ENCODE results near the gene AVPI1.
"Not testable (repeated sequence)": the region's sequence is repeated elsewhere in the genome, so short reads cannot be mapped to it uniquely, and the experiment has no call there.

The AVPI1 gene

DNA sequence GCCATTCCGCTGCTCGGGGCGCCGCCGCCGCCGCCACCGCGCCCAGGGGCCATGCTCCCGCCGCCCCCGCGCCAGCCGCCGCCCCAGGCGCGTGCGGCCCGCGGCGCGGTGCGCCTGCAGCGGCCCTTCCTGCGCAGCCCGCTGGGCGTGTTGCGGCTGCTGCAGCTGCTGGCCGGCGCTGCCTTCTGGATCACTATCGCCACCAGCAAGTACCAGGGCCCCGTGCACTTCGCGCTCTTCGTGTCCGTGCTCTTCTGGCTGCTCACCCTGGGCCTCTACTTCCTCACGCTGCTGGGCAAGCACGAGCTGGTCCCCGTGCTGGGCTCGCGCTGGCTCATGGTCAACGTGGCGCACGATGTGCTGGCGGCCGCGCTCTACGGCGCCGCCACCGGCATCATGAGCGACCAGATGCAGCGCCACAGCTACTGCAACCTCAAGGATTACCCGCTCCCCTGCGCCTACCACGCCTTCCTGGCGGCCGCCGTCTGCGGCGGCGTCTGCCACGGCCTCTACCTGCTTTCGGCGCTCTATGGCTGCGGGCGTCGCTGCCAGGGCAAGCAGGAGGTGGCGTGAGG lies 26.9 kb upstream of the AVPI1 start:
- peak; percentile 78 for DNase-seq
- in situ Hi-C loops (cut with HindIII; ENCODE audit: low pct_ligation_motif_present, low pct_unique_long_range_greater_than_20kb, low sequenced_read_pairs) = no loop called here

DNA sequence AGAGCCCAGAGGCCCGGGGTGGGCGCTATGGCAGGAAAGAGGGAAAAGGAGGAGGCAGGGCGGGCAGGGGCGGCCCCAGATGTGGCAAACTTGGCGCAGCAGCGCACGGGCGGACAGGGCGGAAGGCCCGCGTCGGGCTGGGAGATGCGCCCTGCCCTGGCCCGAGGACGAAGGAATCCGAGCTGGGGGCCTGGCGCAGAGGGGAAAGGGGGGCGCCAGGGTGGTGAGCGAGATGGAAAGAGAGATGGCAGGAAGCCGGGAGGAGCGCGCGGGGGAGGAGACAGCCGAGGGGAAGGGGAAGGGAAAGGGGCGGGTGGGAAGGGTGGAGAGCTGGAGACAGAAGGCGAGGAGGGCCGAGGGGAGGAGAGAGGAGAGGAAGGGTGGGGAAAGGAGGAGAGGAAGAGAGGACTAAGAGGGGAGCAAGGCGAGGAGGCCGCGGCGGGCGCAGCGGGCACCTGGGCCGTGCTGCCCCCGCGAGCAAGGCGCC lies 26.3 kb upstream of the AVPI1 start, which contains the start of gene MARVELD1:
Gene MARVELD1, plus strand, starts transcription at position 392 of the 487 bp plus-strand sequence. CDS start 147 bp downstream, outside the sequence.
- in situ Hi-C loops (cut with HindIII; ENCODE audit: low pct_ligation_motif_present, low pct_unique_long_range_greater_than_20kb, low sequenced_read_pairs) = no loop called here
- peak; percentile 79 for DNase-seq

DNA sequence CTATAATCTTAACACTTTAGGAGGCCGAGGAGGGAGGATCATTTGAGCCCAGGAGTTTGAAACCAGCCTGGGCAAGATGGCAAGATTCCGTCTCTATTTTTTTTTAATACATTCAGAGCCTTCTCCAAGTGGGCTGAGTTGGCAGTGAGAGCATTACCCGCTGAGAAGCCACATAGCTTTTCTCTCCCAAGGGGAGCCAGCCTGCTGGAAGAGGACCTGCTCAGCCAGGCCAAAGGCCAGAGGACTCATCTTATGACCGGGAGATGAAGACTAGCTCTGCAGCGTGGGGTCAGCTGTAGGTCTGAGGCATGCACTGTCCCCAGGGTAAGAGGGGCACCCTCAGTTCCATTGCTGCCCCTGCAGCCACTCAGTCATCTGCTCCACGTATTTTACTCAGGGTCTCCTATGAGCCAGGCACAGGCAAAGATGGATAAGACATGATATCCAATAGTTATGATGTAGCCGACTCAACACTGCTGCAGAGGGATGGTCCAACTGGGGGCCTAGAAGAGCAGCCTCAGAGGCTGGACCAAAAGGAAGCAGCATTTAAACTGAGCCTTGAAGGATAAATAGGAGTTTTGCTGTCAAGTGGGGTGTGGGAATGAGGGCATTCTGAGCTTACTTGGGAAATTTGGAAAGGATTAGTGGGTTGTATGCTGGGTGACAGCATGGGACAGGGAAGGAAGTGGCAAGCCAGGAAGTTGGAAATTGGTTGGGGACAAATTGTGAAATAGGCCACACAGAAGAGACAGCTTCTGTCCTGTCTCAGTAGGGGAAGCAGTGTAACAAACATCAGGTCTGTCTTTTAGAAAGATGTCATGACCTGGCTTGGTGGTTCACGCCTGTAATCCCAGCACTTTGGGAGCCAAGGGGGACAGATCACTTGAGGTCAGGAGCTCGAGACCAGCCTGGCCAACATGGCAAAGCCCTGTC lies 24.9 kb upstream of the AVPI1 start:
- in situ Hi-C loops (cut with HindIII; ENCODE audit: low pct_ligation_motif_present, low pct_unique_long_range_greater_than_20kb, low sequenced_read_pairs) = no loop called here
- DNase-seq = no peak

DNA sequence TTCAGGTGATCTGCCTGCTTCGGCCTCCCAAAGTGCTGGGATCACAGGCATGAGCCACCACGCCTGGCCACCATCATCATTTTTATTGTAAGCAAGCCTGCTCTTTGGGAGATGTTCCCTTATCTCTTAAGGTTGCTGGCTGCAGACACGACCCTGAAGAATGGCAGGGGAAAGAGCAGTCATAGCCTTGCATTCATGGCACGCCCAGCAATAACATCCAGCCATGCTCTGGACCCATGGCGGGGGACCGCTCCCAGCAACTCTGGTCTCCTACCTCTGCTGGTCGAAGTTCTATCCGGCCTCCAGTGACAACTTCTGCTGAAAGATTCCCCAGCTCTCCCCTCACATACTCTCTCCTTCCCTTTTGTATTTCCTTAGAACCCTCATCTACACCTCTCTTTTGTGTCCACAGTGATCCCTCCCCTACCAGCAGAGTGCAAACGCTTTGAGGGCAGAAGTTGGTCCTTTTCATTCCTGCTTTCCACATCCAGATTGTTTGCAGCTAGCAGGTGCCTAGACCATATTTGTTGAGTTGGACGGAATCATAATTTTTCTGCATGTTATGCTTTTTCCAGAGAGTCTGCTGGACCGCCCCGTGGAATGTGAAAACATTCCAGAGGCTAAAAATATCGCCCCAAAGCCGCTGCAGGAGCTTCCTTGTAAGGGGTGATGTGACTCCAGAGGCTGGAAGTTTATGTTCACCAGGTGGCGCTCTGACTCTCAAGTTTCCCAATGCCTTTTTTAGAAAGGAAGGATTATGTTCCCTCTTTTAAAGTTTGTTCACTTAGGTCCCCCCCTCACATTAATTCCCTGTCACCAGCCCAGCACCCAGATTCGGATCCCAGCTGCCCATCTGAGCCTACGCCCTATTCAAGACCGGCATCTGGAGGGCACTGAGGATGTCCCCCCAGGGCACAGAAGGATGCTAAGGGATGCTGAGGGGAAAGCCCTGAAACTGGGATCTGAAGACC lies 22.2 kb upstream of the AVPI1 start:
- DNase-seq = peak; percentile 73
- in situ Hi-C loops (cut with HindIII; ENCODE audit: low pct_ligation_motif_present, low pct_unique_long_range_greater_than_20kb, low sequenced_read_pairs) = no loop called here

DNA sequence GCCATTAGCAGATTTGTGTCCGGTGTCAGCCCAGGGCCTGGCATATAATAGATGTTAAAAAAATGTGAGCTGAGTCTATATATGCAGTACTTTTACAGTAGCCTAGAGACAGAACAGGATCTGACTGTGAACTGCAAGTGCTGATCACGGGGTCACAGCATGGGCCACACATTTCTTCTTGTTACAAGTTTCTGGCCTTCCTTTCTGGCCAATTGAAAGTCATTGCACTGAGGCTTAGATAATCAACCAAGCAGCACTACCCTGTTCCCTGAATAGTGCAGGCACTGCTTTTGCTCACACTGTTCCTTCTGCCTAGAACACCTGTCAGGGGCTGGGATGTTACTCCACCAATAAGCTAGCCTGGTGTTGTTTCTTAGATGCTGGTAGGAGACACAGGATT lies 21.1 kb upstream of the AVPI1 start:
- no peak for DNase-seq
- in situ Hi-C loops (cut with HindIII; ENCODE audit: low pct_ligation_motif_present, low pct_unique_long_range_greater_than_20kb, low sequenced_read_pairs) = no loop called here

DNA sequence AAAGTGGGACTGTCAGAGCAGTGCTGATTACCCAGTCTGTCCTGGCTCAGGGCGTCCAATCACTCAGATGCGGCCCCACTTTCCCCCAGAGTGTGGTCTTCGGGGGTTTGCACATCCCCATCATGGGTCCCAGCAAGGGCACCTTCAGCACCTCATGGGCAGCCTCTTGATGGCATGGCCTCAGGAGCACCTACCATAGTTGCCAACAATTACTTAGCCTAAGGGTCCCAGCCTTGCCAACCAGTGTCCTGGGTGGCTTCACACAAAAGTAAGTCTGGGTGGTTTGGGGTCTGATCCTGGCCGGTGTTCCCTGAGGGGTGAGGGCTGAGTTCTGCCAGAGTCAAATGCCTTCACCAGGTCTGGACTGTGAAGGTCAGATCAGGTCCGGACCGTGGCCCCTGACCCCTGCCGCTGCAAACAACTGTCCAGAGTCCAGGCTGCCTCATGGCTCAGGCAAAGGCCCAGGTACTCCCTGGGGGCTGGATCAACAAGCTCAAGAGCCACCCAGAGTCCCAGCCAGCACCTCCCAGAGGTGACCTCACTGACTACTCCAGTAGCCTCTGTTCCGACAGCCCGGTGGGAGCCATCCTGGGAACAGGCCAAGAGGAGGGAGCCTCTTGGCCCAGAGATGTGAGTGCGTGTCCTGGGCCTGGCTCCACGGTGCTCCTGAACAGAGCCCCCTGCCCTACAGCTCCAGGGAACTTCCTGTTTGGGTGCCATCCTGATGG lies 20.3 kb upstream of the AVPI1 start:
- DNase-seq = no peak
- in situ Hi-C loops (cut with HindIII; ENCODE audit: low pct_ligation_motif_present, low pct_unique_long_range_greater_than_20kb, low sequenced_read_pairs) = no loop called here

DNA sequence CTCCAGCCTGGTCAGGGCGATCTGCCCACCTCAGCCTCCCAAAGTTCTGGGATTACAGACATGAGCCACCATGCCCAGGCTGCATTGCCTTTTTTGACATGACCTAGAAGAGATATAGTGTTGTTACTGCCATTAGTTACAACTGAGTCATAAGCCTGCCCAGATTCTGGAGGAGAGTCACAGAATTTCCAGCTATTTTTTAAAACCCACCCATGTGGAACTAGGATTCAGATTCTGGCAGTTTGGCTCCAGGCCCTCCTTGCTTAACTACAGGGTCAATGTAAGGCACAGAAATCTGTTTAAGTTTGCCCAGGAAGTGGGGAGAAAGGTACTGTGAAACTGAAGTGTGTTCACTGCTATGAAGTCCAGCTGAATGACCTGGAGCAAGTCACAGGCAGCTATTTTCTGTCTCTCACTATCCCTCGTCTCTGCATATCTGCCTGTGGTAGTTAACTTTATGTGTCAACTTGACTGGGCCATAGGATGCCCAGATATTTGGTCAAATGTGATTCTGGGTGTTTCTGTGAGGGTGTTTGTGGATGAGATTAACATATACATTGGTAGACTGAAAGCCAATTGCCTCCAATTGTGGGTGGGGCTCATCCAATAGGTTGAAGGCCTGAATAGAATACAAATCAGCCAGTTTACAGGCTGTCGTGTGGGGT lies 18.1 kb upstream of the AVPI1 start:
- DNase-seq = no peak
- in situ Hi-C loops (cut with HindIII; ENCODE audit: low pct_ligation_motif_present, low pct_unique_long_range_greater_than_20kb, low sequenced_read_pairs) = no loop called here

DNA sequence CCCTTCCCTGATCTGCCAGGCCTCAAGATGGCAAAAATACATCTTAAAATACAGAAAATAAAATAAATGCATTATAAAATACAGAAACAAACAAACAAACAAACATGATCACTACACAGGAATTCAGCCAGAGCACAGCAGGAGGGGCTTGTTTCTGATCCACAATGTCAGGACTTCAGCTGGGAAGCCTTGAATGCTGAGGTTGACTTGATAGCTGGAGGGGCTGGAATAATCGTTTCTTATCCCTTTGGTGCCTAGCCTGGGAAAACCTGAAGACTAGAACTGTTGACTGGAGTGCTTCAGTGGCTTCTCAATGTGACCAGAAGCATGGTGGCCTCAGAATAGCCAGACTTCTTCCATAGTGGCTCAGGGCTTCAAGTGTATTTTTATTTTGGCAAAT lies 17.3 kb upstream of the AVPI1 start:
- DNase-seq = no peak
- in situ Hi-C loops (cut with HindIII; ENCODE audit: low pct_ligation_motif_present, low pct_unique_long_range_greater_than_20kb, low sequenced_read_pairs) = no loop called here

DNA sequence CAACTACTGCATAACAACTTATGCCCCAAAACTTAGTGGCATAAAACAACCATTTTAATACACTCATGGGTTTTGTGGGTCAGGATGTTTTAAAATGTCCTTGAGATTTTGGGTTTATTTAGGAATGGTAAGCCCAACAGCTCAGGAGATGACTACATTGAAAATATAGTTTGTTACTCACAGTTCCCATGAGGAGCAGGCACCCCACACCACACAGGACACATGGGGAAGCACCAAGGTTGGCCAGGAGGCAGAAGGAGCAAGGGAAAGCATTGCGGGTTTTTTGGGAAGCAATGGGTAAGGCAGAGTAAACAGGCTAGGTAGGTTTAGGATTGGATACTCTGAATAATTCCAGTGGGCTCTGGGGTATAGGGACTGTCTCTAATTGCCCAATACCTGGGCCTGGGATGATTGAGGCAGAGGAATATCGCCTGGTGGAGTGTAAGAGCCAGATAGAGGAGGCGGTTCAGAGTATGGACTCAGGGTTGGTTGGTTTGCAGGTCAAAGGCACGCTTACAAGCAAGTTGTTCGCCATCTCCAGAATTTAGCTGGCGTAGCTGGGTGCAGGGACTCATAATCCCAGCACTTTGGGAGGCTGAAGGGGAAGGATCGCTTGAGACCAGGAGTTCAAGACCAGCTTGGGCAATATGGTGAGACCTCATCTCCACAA lies 16.5 kb upstream of the AVPI1 start:
- DNase-seq = no peak
- in situ Hi-C loops (cut with HindIII; ENCODE audit: low pct_ligation_motif_present, low pct_unique_long_range_greater_than_20kb, low sequenced_read_pairs) = no loop called here

DNA sequence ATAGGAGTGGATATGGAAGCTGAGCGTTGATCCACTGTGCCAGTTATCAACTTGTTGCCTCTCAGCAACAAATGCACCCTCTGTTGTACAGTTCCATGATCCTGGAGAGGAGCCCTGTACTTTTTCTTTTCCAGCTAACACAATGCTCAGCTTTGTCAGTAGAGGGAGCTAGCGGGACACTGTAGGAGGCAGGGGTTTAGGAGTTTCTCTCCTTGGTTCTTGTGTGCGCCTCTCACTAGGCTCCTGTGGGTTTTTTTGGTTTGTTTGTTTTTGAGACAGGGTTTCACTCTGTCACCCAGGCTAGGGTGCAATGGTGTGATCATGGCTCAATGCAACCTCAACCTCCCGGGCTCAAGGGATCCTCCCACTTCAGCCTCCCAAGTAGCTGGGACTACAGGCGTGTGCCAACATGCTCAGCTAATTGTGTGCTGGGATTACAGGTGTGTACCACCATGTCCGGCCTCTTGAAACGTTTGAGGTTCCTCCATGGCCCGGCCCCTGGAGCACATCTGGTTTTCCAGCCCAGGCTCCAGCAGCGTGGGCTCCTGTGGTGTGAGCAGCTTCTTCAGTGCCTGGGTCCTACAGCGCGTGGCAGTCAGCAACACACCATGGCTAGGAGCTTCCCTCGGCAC lies 14.5 kb upstream of the AVPI1 start:
- peak; percentile 78 for DNase-seq
- in situ Hi-C loops (cut with HindIII; ENCODE audit: low pct_ligation_motif_present, low pct_unique_long_range_greater_than_20kb, low sequenced_read_pairs) = no loop called here

DNA sequence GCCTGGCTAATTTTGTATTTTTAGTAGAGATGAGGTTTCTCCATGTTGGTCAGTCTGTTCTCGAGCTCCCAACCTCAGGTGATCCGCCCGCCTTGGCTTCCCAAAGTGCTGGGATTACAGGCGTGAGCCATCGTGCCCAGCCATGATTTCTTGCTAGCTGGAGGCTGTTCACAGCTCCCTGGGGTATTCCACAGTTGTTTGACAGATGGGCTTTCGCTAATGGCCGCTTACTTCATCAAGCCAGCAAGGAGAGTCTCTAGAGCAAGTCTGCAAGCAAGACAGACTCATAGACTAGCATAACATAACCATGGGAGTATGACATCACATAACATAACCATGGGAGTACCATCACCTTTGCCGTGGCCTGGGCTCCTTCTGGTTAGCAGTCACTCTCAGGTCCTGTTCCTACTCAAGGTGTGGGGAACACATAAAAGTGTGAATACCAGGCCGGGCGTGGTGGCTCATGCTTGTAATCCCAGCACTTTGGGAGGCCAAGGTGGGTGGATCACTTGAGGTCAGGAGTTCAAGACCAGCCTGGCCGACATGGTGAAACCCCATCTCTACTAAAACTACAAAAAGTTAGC lies 11.1 kb upstream of the AVPI1 start:
- DNase-seq; in situ Hi-C loops (cut with HindIII; ENCODE audit: low pct_ligation_motif_present, low pct_unique_long_range_greater_than_20kb, low sequenced_read_pairs): not testable (repeated sequence)

DNA sequence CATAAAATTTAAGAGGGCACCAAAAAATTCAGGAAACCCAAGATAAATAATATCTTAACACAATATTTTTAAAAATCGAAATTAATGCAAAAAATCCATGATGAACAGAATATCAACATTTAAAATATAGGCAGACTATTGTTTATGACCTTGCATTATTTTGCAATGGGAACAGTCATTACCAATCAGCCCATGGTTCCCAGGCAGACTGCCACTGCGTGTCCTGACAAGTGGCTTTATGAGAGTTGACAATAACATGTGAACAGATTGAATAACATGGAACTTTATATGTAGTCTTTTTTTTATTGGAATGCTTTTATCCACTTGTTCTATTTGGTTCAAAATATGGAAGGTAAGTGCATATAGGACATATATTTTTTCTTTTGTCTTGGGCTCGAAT lies 3.1 kb upstream of the AVPI1 start:
- in situ Hi-C loops (cut with HindIII; ENCODE audit: low pct_ligation_motif_present, low pct_unique_long_range_greater_than_20kb, low sequenced_read_pairs) = no loop called here

DNA sequence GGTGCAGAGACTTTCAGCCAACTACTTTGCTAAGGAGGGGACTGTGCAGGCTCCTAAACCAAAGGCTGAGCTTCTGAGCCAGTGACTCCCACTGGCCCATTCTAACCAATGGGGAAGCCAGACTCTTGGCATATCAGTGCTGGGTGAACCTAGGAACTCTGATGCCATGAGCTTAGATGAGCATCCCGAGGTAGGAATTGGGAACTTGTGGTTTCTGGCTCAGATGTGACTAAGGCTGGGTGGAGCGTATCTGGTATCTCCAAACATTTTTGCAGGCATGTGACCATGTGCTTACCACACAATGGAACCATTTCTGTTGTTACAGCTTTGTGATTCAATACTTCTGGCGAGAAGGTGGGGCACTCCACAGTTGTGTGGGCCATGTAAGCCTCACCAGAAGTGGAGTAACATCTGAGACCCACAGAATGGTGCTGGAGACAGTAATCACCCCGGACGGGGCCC lies 2.5 kb upstream of the AVPI1 start:
- in situ Hi-C loops (cut with HindIII; ENCODE audit: low pct_ligation_motif_present, low pct_unique_long_range_greater_than_20kb, low sequenced_read_pairs) = no loop called here
- DNase-seq = peak; percentile 76

More for the DNA sequence above, 3.1 kb upstream of the AVPI1 start:
- no peak for DNase-seq

DNA sequence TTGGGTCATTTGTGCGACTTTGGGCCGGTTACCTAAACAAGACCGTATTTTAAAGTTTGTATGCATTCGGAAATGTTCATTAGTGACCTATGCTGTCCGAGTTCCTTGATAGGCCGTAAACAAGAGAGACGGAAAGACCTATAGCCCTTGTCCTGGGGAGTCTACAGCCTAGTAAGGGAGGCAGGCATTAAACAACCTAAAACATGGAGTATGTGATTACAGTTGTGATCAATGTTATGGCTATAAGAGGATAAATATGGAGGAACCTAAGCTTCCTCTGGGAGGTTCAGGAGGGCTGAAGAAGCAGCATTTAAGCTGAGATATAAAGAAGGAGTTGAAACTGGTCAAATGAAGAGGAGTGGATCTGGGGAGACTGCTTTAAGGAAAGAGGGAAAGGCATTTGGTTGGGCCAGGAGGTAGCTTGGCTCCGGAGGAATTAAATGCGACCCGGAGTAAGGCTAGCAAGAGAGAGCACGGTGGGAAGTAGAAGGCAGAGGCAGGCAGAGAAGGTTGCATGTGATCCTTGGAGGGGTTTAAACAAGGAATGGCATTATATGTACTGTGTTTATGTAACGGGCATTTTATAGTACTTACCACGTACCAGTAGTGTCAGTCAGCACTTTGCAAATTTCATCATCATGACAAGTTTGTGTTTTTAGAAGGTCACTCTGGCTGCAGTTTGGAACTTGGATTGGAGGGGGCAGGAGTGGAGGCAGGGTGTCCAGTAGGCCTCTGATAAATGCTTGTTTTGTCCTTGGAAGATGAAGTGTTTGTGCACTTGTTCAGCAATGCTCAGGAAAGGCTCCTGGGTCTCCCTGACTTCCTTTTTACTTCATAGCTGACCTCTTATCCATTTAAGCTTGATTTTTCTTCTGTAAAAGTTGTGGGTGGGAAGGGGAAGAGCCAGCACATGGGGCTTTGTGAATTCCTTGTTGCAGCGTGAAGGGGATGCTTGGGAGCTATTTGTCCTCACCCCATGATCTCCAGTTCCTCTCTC lies 1.0 kb upstream of the AVPI1 start:
- in situ Hi-C loops (cut with HindIII; ENCODE audit: low pct_ligation_motif_present, low pct_unique_long_range_greater_than_20kb, low sequenced_read_pairs) = no loop called here
- DNase-seq = no peak

DNA sequence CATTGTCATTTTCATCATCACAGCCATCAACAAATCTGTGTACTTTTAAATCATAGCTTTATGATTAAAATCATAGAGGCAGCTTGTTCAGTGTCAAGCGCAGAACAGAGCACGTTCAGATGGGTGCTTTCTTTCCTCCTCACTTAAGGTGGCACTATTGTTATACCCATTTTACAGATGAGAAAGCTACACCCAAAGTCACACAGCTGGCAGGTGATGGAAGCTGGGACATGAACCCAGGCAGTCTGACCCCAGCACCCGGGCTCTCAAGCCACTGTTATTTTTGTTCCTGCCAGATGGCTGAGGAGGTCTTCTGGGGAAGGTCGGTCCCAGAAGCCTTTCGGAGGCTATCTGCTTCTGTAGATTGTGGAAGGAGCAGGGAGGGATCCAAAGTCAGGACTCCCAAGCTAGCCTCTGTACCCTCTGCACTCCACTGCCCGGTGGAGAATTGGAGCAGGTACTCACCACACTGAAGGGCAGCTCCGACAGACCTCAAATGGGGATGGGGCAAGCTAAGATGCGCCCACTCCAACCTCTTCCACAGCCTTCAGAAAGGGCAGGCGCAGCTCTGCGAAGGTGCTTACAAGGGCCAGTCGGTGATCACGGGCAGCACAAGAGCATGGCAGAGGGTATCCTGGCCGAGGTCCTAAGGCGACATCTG lies 610 bp downstream of the AVPI1 start:
- in situ Hi-C loops (cut with HindIII; ENCODE audit: low pct_ligation_motif_present, low pct_unique_long_range_greater_than_20kb, low sequenced_read_pairs) = no loop called here
- peak; percentile 22 for DNase-seq
